GM18507 (cell line): ENCODE results near the gene KPNA2.
A peak's percentile ranks its signal among the peaks of the same experiment; 100 is the strongest.
"Not testable (repeated sequence)": the region's sequence is repeated elsewhere in the genome, so short reads cannot be mapped to it uniquely, and the experiment has no call there.

Source experiments
- DNase-seq: peaks from one replicate; pipeline ENCODE4 v3.0.0; 2011; ENCODE audit warnings: low read depth; ENCODE audit not compliant: insufficient read length; ENCODE audit errors: extremely low spot score
- FAIRE-seq: peaks from 2 replicates; lab custom pipeline; 2011; peaks lifted over from hg19 to GRCh38; lab: Jason Lieb, UNC

KPNA2 gene

DNA sequence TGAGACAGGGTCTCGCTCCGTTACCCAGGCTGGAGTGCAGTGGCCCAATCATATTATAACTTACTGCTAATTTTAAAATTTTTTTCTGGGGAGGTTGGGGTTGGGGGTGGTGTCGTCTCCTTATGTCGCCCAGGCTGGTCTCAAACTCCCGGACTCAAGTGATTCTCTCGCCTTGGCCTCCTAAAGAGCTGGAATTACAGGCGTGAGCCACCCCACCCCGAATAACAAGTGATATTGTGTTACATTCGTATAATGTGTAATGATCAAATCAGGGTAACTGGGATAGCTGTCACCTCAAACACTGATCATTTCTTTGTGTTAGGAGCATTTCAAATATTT, 16.2 kb upstream of the KPNA2 start:
- DNase-seq (no peak), FAIRE-seq (no peak)

DNA sequence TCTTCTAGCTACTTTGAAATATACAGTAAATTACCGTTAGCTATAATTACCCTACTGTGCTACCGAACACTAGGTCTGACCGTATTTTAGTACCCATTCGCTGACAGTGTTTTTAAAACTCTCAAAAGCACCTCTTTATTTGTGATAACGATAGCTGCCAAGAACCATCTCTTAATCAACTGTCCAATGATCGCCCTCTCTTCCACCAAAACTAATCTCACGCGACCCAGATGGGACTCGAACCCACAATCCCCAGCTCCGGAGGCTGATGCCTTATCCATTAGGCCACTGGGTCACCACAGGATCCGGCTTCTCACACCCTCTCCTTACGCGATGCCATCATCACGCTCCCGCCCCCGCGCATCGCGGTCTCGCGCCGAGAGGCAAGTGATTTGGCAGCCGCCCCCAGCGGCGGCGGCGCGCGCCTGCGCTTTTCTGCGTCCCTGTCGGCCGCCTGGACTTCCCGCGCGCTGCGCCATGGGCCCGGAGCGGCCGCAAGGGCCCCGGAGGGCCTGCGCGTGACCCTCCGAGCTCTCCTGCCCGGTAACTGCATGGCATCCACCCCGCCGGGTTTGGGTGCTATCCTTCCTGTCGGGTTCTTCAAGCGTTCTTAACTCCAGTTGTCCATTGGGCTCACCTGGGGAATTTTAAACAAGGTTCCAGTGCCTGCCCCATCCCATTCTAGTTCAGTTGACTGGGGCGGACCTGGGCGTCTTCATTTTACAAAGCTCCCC, 15.7 kb upstream of the KPNA2 start:
- peak; percentile 96 for DNase-seq
- peak; percentile 83 for FAIRE-seq

DNA sequence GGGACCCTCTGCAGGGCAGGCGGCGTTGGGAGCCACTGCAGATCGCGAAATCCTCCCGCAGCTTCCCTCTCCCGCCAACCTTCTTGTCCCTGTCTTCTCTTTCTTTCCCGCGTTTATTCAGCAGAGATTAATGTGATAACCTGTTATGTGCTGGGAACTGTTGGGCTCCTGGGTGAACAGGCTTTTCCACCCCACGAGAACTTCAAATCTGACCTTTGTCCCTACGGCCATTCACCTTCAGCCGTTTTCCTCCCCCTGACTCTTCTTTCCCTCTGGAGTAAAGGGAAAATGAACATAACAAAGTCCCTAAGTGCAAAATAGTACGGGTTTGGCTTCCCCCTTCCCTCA, 15.2 kb upstream of the KPNA2 start:
- DNase-seq (no peak), FAIRE-seq (no peak)

DNA sequence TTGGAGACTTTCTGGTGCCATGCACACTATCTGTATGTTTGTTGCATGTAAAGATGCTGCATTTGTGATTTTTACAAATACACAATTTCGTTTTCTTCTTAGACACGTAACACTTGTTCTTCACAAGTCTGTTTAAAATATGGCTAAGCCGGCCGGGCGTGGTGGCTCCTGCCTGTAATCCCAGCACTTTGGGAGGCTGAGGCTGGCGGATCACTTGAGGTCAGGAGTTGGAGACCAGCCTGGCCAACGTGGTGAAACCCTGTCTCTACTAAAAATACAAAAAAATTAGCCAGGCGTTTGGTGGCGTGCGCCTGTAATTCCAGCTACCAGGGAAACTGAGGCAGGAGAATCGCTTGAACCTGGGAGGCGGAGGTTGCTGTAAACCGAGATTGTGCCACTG, 14.7 kb upstream of the KPNA2 start:
- FAIRE-seq, DNase-seq: not testable (repeated sequence)

DNA sequence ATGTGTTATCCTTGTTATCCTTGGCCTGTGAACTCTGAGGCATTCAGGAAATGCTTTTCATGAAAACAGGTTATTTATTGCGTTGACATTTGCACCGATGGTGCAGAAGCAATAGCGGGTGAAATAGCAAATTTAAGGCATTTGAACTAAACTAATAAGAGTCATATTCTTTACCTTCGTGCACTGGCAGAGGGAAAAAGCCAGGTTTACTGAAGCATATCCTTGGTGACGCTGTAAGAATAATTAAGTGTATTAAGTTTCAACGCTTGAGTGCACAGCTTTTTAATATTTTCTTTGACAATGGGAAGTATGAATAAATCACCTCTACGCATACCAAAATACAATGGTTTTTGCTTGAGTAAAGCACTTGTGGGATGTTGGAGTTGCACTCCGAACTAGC, 13.6 kb upstream of the KPNA2 start:
- DNase-seq (no peak), FAIRE-seq (no peak)

DNA sequence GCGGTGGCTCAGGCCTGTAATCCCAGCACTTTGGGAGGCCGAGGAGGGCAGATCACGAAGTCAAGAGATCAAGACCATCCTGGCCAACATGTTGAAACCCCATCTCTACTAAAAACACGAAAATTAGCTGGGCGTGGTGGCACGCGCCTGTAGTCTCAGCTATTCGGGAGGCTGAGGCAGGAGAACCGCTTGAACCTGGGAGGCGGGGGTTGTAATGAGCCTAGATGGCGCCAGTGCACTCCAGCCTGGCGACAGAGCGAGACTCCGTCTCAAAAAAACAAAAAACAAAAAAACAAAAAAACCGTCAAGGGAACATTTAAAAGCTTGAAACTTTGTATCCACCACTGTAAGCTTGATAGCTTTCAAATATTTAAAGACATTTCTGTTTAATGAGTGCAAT, 13.0 kb upstream of the KPNA2 start:
- DNase-seq, FAIRE-seq: not testable (repeated sequence)

DNA sequence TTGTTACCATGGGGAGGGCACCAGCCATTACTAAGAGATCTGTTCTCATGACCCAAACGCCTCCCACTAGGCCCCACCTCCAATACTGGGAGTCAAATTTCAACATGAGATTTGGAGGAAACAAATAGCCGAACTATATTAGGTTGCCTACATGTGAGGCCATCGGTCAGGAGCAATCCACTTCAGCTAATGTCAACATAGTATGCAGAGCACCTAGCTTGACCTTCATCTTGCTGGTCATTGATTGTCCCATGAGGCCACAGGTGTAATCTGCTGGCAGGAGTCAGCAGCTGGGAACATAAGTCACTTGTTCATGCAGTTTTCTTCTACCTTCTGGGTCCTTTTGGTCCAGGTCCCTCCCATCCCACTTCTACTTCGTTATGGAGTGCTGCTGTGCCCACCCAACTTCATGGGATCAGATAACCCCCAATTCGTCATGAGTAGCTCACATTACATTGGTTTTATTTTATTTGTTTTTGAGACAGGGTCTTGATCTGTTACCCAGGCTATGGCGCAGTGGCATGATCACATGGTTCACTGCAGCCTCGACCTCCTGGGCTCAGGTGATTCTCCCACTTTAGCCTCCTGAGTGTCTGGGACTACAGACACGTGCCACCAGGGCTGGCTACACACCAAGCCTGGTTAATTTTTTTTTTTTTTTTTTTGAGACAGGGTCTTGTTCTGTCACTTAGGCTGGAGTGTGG, 5.9 kb upstream of the KPNA2 start:
- FAIRE-seq (no peak), DNase-seq (no peak)

DNA sequence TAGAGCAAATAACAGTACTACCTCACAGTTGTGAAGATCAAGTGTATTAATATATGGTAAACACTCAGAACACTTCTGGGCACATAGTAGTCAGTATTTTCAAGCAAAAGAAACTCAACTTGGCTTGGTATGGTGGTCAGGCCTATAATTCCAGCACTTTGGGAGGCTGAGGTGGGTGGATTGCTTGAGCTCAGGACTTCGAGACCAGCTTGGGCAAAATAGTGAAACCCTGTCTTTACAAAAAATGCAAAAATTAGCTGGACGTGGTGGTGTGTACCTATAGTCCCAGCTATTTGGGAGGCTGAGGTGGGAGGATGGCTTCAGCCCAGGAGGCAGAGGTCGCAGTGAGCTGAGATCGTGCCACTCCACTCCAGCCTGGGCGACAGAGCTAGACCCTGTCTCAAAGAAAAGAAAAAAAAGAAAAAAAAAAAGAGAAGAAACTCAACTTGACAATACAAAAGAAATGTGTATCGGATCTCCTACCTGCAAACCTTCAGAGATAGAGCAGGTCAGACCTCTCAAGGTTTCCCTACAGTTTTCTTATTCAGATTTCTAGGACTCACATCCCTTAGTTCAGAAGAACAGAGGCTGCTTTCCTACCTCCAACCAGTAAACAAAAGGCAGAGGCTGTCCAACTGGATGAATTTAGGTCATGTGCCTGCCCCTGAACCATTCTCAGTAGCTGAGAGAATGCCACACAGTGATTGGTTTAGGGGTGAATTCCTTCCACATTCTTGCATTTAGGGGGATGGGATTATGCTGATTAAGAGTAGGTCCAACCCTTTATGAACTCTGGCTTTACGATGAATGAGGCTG, 1.7 kb upstream of the KPNA2 start:
- no peak for FAIRE-seq
- no peak for DNase-seq

DNA sequence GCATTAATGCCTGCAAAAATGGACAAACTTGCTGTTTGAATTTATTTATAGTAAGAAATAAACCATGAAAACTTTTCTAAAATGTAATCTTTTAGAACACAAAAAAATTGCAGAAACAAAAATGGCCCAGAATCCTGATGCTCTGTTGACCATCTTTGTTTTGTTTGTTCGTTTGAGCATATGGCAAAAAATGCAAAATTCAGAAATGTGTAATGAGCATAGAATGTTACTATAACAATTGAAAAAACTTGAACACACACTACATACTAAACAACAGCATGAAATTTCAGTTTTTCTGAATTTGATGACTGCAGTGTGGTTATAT, 1.1 kb upstream of the KPNA2 start:
- FAIRE-seq (no peak), DNase-seq (no peak)

DNA sequence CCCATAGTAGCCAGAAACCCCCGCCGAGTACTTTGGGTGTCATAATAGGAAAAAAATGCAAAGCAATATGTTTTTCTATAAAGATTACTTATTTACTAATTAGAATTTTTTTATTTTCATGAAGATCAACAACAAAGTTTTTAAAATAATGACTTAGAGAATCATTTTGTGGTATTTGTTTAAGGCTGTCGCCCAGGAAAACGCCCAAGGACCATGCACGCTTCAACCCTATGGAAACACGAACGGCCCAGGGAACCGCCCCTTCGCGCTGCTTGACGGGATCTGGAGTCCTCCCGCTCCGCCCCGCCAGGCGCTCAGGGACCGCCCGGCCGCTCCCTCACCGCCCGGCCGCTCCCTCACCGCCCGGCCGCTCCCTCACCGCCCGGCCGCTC, 408 bp upstream of the KPNA2 start:
- DNase-seq (no peak), FAIRE-seq (no peak)

DNA sequence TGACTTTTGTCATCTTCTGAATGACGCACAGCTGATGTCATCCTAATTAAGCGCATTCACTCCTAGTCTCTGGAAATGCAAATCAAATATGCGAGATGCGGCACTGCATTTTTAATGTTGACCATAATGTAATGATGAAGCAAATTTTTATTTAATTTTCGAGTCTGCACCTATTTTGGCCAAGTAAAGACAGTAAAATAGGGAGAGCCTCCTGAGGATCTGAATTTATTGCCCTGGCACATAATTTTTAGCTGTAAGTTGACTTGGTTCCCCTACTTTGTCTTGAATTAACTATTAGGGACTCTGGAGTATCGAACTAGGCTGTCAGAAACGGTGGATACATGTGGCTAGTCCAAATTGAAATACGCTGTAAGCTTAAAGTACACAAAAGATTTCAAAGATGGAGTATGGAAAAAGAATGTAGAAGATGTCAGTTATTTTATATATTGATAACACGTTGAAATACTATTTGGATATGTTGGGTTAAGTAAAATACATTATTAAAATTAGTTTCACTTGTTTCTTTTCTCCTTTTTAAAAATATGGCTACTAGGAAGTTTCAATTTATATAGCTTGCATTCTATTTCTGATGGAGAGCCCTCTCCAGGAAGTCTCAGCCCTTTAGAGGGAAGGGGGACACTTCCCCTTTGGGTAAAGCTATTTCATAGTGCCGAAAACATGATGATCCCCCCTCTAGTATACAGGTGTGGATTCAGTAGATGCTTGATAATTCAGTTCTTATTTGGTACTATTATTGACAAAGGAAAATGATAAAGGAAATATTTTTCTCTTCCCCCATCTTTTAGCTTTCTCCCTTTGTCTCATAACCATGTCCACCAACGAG, 991 bp downstream of the KPNA2 start:
- no peak for FAIRE-seq

DNA sequence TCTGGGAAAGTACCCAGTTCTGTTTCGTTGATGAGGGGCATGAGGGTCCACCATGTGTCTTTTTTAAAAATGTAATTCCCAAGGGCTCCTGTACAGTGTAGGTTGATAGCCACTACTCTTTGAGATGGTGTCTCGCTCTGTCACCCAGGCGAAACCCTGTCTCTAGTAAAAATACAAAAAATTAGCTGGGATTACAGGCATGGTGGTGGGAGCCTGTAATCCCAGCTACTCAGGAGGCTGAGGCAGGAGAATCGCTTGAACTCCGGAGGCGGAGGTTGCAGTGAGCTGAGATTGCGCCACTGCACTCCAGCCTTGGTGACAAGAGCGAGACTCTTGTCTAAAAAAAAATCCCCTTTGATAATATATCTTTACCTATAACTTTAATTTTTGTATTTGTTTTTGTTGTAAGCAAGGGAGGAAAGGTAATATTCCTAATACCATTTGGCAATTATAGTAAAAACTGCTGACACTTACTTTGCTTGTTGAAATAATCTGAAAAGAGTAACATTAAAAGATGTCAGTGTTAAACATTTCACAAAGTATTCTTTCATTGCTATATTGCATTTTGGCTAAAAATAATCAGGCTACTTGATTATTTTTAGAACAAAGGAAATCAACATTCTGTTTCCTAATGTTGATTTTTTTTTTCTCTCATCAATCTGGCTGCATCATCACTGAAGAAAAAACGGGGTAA, 11.8 kb downstream of the KPNA2 start:
- no peak for DNase-seq
- FAIRE-seq = no peak

More for the DNA sequence above, 991 bp downstream of the KPNA2 start:
- no peak for DNase-seq

DNA sequence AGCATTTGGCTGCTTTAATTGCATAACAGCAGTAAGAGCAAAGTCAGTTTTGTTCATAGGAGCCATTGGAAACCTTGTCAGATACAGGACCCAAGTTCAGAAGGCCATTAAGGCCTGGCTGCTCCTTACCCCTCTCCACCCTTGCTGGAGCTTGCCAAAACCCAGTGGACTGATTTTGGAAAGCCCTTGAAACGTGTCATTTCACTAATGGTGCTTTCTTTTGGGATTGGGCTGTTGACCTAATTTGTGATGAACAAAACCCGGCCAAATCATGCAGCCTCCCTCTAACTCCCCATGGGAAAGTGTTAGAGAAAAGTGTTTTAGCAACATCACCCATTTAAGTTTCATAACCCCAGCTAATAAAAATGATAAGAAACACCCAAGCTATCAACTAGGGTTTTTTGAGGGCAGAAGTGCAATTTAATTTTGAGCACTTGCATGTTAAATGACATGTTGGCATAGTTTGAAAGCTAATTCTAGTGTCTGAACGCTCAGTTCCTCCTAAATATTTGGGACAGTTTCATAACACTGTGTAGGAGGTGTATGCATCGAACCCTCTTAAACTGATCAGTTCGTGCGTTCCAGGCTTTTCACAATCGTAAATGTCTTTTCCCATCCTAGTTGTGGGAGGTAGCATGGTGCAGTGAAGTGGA, 12.5 kb downstream of the KPNA2 start:
- not testable (repeated sequence) for FAIRE-seq, DNase-seq

DNA sequence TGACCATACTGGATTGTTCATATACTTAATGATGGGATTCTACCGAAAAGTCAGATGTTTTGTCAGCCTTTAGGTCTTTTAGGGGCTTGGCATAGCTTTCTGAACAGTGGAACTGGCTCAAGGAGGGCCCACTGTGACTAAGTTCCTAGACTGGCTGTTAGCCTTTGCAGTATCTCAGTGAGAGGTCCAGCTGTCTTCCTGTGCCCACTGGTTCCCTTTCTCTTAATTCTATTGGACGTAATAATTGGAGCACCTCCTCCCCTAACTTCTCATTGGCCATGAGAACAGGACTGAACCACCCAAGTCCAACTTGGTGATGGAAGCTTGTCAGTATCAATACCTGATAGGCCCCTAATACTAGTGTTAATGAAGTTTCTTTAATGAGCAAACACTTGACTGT, 13.5 kb downstream of the KPNA2 start:
- no peak for FAIRE-seq
- DNase-seq = no peak

DNA sequence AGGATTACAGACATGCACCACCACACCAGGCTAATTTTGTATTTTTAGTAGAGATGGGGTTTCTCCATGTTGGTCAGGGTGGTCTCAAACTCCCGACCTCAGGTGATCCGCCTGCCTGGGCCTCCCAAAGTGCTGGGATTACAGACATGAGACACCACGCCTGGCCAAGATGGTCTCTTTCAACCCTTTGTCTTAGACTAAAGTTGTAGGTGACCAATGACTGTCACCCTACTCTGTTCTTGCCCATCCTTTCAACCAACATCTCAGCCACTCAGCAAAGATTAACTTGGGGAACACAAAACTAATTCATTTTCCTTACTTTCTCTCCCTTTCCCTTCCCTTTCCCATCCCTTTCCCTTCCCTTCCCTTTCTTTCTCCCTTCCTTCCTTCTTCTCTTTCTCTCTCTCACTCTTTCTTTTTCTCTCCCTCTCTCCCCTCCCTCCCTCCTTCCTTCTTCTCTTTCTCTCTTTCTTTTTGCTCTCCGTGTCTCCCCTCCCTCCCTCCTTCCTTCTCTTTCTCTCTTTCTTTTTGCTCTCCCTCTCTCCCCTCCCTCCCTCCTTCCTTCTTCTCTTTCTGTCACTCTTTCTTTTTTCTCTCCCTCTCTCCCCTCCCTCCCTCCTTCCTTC, 14.4 kb downstream of the KPNA2 start:
- FAIRE-seq, DNase-seq: not testable (repeated sequence)

DNA sequence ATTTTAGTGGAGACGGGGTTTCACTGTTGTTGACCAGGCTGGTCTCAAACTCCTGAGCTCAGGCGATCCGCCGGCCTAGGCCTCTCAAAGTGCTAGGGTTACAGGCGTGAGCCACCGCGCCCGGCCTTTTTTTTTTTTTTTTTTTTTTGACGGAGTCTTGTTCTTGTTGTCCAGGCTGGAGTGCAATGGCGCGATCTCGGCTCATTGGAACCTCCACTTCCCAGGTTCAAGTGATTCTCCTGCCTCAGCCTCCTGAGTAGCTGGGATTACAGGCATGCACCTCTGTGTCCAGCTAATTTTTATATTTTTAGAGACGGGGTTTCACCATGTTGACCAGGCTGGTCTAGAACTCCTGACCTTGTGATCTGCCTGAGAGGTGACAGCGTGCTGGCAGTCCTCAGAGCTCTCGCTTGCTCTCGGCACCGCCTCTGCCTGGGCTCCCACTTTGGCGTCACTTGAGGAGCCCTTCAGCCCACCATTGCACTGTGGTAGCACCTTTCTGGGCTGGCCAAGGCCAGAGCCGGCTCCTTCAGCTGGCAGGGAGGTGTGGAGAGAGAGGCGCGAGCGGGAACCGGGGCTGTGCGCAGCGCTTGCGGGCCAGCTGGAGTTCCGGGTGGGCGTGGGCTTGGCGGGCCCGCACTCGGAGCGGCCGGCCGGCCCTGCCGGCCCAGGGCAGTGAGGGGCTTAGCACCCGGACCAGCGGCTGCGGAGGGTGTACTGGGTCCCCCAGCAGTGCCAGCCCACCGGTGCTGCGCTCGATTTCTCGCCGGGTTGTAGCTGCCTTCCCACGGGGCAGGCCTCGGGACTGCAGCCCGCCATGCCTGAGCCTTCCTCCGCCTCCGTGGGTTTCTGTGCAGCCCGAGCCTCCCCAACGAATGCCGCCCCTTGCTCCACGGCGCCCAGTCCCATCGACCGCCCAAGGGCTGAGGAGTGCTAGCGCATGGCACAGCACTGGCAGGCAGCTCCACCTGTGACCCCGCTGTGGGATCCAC, 16.1 kb downstream of the KPNA2 start:
- DNase-seq = not testable (repeated sequence)

DNA sequence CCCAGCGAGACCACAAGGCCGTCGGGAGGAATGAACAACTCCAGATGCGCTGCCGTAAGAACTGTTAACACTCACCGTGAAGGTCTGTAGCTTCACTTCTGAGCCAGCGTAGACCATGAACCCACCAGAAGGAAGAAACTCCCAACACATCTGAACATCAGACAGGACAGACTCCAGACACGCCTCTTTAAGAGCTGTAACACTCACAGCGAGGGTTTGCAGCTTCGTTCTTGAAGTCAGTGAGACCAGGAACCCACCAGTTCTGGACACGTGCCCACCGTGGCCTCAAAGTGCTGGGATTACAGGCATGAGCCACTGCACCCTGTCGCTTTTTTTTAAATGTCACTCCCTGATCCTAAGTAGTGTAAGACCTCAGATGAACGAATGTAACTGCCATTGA, 17.3 kb downstream of the KPNA2 start:
- FAIRE-seq = no peak
- DNase-seq = no peak

More for the DNA sequence above, 16.1 kb downstream of the KPNA2 start:
- not testable (repeated sequence) for FAIRE-seq
